ENCODE measurements around the gene PRUNE2.

- TF ChIP-seq CTCF (IDR thresholded peaks at IDR 0.05) (no peak), POLR2AphosphoS5 (IDR thresholded peaks at IDR 0.05) (no peak), POLR2A (IDR thresholded peaks at IDR 0.05; ENCODE audit: low read depth) (no peak), EP300 (IDR thresholded peaks at IDR 0.05) (no peak)
These were observed 120.4 kb downstream of the PRUNE2 start for GRCh38 chr9:76785501-76785900.
